MV-4-11 (cell line): ENCODE measurements around the gene COX5B.
"Not testable (repeated sequence)": the region's sequence is repeated elsewhere in the genome, so short reads cannot be mapped to it uniquely, and the experiment has no call there.

Experiments
- DNase-seq: peaks from one replicate; lab custom pipeline; 2025; lab: John Stamatoyannopoulos, UW

Gene COX5B

DNA sequence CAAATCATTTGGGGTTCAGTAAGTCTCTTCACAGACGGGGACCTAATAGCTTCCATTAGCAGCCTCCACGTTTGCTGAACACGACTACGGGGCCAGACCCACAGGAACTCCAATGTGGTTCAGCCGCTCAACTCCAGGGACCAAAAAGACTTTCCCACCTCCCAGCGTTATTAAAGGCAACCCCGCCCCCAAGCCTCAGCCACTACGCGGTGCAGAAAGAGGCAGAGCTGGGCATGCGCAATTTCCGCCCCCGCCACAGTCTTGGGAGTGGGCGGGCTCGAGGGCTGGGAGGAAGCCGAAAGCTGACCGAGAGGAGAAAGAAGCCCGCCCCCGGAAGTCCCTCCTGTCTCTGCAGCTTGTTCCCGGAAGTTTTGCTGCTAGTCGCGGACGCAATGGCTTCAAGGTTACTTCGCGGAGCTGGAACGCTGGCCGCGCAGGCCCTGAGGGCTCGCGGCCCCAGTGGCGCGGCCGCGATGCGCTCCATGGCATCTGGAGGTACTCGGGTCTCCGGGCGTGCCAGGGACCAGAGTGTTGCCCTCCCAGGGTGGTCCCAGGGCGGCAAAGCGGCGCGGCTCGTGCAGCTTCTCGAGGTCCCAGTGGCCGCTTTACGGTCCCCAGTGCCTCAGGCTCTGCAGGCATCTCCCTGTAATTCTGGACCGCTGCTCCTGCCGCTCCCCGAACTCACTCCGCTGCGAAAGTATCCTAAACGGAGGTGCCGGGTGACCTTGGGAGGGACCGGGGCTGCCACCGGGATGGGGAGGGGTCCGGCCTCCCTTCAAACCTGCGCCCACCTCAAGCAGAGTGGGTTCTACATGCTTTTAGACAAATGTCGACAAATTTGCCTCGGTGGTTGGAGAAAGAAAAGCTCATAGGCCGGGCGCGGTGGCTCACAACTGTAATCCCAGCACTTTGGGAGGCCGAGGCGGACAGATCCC is at the start of gene COX5B:
Gene COX5B, plus strand, starts transcription at position 368 of the 935 bp plus-strand sequence. Its CDS starts 25 bp downstream, at position 393.
- peak; percentile 98 for DNase-seq

DNA sequence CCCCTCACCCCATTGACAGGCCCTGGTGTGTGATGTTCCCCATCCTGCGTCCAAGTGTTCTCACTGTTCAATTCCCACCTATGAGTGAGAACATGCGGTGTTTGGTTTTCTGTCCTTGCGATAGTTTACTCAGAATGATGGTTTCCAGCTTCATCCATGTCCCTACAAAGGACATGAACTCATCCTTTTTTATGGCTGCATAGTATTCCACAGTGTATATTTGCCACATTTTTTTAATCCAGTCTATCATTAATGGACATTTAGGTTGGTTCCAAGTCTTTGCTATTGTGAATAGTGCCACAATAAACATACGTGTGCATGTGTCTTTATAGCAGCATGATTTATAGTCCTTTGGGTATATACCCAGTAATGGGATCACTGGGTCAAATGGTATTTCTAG is 49.7 kb upstream of the COX5B start:
- not testable (repeated sequence) for DNase-seq

- DNase-seq, result not testable (repeated sequence)
Measured at GRCh38 chr2:97601537-97601936, 44.3 kb upstream of the COX5B start.

DNA sequence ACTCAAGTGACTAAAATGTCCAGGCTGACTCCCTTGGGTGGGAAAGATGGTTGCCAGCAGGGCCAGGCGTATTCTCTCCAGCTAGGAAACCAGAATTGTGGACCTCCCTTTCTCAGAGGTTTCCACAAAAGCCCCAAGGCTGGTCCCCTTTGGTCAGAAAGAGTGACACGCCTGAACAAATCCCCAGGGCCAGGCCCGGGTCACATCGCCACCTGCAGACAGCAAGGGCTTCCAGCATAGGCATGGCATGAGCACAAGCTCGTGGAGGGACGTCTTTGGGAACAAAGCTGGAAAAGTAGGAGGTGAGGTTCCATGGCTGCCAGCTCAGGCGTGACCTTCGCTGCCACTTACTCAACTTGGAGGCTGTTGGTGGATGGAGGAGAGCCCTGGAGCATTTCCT is 40.8 kb upstream of the COX5B start:
- not testable (repeated sequence) for DNase-seq

- DNase-seq, result not testable (repeated sequence)
Measured at GRCh38 chr2:97605524-97606339, 40.1 kb upstream of the COX5B start.

DNA sequence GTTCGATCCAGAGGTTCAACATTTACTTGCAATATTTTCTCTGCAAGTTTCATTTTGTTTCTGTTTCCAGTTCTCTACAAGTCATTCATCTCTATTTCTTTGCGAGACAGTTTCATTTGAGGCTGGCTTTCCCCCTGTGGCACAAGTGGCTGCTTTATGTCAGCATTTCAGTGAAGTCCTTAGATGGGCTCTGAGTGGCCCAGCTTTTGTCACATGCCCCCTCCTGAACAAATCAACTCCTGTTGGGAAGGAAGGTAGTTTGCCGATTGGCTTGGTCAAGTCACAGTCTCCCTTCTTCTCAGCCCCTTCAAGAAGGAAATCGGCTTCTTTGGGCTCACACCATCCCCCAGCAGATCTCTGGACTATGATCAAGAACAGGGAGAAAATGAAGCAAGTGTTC is 37.1 kb upstream of the COX5B start:
- not testable (repeated sequence) for DNase-seq

DNA sequence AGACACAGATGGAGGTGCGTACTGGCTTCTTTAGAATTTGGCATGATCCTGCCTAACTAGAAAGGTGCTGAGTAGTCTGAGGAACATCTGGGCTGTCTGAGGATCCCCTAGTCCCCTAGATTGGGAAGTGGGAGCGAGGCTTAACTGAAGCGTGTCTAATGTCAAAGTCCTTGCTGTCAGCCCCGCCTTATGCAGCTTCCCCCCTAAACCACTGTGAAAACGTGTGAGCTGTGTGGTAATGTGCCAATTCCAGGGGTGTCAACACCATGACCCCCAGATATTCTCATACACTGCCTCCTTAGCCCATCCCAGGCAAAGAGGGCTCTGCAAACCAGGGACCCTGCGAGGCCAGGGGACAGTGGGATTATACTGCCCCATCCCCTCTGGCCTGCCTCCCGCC is 34.0 kb upstream of the COX5B start:
- not testable (repeated sequence) for DNase-seq

GRCh38 chr2:97615746-97616145 is 30.1 kb upstream of the COX5B start:
- DNase-seq, result not testable (repeated sequence)

GRCh38 chr2:97617911-97618310 is 28.0 kb upstream of the COX5B start:
- DNase-seq, result no peak

DNA sequence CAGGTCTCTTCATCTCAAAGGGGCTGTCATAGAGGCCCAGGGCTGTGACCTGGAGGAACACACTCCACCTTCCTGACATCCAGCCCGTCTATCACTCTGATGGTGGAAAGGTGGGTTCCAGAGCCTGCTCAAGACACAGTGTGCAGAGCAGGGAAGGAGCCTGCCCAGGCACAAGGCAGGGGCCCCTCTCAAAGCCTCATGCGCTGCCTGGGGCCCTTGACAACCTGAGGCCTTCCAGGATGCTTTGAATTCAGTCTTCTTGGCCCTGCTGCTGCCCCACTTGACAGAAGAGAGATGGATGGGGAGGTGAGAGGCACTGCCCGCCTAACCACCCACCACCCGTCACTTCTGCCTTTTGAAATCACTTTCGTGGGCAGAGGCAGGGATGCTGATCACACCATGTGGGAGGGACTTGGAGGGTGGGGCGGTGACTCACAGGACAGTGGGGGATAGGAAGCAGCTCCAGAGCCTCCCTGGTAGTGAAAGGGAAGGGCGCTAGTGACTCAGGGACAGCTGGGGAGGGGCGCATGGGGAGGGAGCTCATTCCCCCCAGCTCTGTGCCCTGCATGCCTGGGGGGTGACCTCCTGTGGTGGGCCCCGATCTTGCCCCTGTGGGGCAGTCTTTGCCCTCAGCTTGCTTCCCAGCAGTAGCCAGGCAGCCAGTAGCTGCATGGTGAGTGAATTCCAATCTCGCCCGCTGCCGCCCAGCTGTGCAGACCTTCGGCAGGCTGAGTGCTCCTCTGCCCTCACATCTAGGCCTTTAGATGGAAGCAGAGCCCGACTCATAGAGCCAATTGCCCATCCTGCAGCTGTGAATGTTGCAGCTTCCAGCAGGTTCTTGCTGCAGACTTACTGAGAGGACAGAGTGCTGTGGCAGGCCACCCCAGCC is 26.7 kb upstream of the COX5B start:
- DNase-seq, result peak; percentile 38

DNA sequence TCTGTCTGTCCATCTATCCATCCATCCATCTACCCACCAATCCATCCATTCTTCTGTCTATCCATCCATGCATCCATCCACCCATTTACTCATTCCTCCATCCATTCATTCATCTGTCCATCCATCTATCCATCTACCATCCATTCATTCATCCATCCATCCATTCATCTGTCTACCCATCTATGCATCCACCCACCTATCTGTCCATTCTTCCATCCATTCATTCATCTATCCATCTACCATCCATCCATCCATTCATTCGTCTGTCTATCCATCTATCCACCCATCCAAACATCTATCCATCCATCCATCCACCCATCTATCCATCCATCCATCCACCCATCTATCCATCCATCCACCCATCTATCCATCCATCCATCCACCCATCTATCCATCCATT is 25.4 kb upstream of the COX5B start:
- not testable (repeated sequence) for DNase-seq

GRCh38 chr2:97622976-97623375 is 22.9 kb upstream of the COX5B start:
- not testable (repeated sequence) for DNase-seq

DNA sequence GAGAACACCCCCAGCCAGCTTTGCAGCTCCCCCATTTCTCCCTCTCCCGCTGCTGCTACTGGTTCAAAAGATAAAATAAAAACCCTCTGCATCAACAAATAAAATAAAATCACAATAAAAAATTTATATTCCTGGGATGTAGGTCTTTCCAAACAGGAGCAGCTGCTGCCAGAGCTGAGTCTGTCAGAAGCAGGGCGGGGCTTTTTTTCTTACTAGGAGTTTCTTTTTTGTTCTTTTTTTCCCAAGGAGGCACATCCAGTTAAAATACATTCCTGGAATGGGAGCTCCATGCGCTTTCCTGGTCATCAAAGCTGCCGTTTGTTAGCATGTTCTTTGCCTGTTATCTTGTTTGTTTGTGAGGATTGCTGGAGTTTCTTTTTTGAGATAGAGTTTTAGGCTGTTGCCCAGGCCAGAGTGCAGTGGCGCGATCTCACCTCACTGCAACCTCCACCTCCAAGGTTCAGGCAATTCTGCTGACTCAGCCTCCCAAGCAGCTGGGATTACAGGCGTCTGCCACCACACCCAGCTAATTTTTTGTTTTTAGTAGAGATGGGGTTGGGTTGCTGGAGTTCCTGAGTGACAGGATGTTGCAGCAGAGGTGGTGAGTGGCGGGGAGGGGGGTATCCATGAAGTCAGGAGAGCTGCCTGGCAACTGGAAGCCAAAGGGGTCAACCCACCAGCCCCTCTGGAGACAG is 20.4 kb upstream of the COX5B start:
- DNase-seq, result not testable (repeated sequence)

GRCh38 chr2:97626049-97626430 is 19.8 kb upstream of the COX5B start:
- not testable (repeated sequence) for DNase-seq

GRCh38 chr2:97644023-97644717 is 1.7 kb upstream of the COX5B start:
- DNase-seq, result no peak

GRCh38 chr2:97645112-97645694 is 659 bp upstream of the COX5B start:
- DNase-seq, result peak; percentile 36

- DNase-seq, result no peak
Measured at GRCh38 chr2:97646977-97647376, 1.1 kb downstream of the COX5B start.

DNA sequence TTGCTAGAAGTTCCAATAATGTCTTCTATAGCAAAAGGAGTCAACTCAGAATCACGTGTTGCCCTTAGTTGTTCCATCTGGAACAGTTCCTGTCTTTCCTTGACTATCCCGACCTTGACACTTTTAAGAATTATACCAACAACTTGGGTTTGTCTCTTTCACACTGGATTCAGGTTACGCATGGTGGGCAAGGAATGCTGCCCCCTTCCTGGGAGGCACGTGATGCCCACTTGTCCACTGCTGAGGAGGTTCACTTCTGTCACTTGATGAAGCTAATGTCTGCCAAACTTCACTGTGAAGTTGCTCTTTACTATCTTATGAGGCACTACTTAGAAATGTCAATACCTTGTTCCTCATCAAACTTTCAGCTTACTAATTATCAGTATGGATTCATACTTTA is 5.3 kb downstream of the COX5B start:
- DNase-seq, result no peak

DNA sequence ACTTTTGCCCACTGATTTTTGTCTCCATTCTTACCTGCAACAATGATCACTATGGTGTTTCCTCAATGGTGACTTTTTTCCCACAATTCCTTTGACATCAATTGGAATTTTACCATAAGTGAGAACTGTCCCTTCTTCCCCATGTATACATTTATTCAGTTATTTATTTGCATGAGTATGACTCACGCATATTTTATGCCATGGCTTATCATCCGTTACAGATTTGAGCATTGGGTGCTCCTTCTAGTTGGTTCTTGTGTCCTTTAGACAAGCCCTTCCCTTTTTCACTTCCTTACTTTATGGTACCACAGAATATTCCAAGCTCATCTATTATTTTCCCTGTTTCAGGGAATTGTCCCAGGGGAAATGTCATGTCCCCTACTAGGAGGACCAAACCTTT is 7.6 kb downstream of the COX5B start:
- no peak for DNase-seq

GRCh38 chr2:97653874-97654273 is 8.0 kb downstream of the COX5B start:
- no peak for DNase-seq
